ENCODE measurements around the gene SPATS2L. TPM values are rescaled to one million over a fixed set of nuclear protein-coding genes. Genes with fewer than 3 reads are reported as not detected.

The SPATS2L gene
- total RNA-seq, 1 experiment from 2014 or later = 47.3 TPM

DNA sequence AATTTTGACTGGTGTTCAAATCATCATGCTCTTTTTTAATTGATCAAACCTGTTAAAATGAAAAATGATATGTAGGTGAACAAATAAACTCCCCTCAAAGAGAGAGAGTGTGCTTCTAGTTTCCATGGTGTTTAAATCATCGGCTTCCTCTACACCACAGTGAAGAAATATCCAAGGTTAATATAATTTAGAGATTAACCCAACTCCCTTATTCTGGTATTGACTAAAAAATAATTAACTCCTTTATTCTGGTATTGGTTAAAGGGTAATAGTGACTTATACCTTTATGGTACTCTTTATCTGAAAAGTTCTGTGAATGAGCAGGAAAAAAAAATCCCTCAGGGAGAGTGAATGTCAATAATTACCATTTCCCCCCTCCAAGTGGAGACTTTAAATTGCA, 93.1 kb downstream of the SPATS2L start:
- Mint-ChIP-seq H3K36me3 (ENCODE audit: insufficient read depth in 1 of 3, low read depth in 3 of 3) (peaks cover 11 to 21% (median 12%) of the 10 kb centered on the region in 3 experiments; a peak in 6 of 7 replicates), H3K9me3 (no peaks in the 10 kb centered on the region), H3K27ac (no peak overlapping the region), H3K4me3 (no peak overlapping the region), H3K27me3 (ENCODE audit: low read depth) (no peaks in the 10 kb centered on the region), H3K4me1 (peaks cover 16 to 23% of the 10 kb centered on the region in 2 experiments)
- peaks cover 3% of the 10 kb centered on the region; the same call in 1 of the 2 replicates for H3K79me2 ChIP-seq (ENCODE audit: insufficient read depth, low read length)
- no peak overlapping the region for H2BK120ac ChIP-seq (ENCODE audit: low read depth, low read length, poor library complexity, severe bottlenecking)
- no peak overlapping the region for H3K4me2 ChIP-seq (ENCODE audit: insufficient read depth, insufficient read length, low read length)
- H3T11ph ChIP-seq (ENCODE audit: low read length) = no peak overlapping the region
- H3K23me2 ChIP-seq (ENCODE audit: insufficient read length, low read depth, low read length, poor library complexity, severe bottlenecking) = no peaks in the 10 kb centered on the region
- H3K23ac ChIP-seq (ENCODE audit: insufficient read length, low read depth, low read length) = no peak overlapping the region
- H3K56ac ChIP-seq (ENCODE audit: insufficient read length, low read depth, low read length) = no peak overlapping the region
- H3K4me1 ChIP-seq (ENCODE audit: insufficient read depth, low read length) = no peaks in the 10 kb centered on the region
- no peak for DNase-seq
- H3K79me1 ChIP-seq (ENCODE audit: insufficient read depth, low read depth, low read length, poor library complexity, severe bottlenecking) = peaks cover 4% of the 10 kb centered on the region
- H4K8ac ChIP-seq (replicated peaks; ENCODE audit: insufficient read length, low read depth, low read length) = no peak overlapping the region
- H2BK20ac ChIP-seq (ENCODE audit: low read depth, low read length, poor library complexity, severe bottlenecking) = no peak overlapping the region
- no CpG with 5 or more reads among the region's 1 CpG for WGBS (ENCODE audit: extremely low coverage, insufficient read length, low lambda C conversion rate)
- no peak overlapping the region for H4K5ac ChIP-seq (ENCODE audit: insufficient read length, low read depth, low read length)
- H3K27me3 ChIP-seq (ENCODE audit: insufficient read depth, low read length) = no peaks in the 10 kb centered on the region
- H2BK5ac ChIP-seq (ENCODE audit: insufficient read length, low read length) = no peak overlapping the region
- H3K9me3 ChIP-seq (ENCODE audit: control insufficient read depth, low read depth, low read length) = no peaks in the 10 kb centered on the region
- no peak overlapping the region for H2BK15ac ChIP-seq (ENCODE audit: low read depth, low read length)
- no peak overlapping the region for H3K14ac ChIP-seq (ENCODE audit: insufficient read depth, low read length)
- no peaks in the 10 kb centered on the region for H4K20me1 ChIP-seq (ENCODE audit: control insufficient read depth, insufficient read depth, insufficient read length)
- H2BK12ac ChIP-seq (ENCODE audit: insufficient read length, low read depth, low read length) = no peak overlapping the region
- no peak overlapping the region for H4K91ac ChIP-seq (ENCODE audit: insufficient read length, low read depth, low read length)
- H2AFZ ChIP-seq (ENCODE audit: low read length) = no peak overlapping the region
- no peak overlapping the region for H3K27ac ChIP-seq (ENCODE audit: insufficient read length, low read depth, low read length)
- no peak overlapping the region for H3K18ac ChIP-seq (ENCODE audit: insufficient read length, low read depth, low read length)
- H3K4ac ChIP-seq (ENCODE audit: low read depth, low read length) = no peak overlapping the region
- TF ChIP-seq, protein P1, sequence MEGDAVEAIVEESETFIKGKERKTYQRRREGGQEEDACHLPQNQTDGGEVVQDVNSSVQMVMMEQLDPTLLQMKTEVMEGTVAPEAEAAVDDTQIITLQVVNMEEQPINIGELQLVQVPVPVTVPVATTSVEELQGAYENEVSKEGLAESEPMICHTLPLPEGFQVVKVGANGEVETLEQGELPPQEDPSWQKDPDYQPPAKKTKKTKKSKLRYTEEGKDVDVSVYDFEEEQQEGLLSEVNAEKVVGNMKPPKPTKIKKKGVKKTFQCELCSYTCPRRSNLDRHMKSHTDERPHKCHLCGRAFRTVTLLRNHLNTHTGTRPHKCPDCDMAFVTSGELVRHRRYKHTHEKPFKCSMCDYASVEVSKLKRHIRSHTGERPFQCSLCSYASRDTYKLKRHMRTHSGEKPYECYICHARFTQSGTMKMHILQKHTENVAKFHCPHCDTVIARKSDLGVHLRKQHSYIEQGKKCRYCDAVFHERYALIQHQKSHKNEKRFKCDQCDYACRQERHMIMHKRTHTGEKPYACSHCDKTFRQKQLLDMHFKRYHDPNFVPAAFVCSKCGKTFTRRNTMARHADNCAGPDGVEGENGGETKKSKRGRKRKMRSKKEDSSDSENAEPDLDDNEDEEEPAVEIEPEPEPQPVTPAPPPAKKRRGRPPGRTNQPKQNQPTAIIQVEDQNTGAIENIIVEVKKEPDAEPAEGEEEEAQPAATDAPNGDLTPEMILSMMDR (conservative IDR thresholded peaks at IDR 0.05) = no peak
- no peak overlapping the region for H2AK5ac ChIP-seq (ENCODE audit: insufficient read length, low read length)
- H3K9ac ChIP-seq (ENCODE audit: extremely low read depth, insufficient read length, low read length) = no peak overlapping the region
